ENCODE results near the gene PWWP2B.

Gene PWWP2B

DNA sequence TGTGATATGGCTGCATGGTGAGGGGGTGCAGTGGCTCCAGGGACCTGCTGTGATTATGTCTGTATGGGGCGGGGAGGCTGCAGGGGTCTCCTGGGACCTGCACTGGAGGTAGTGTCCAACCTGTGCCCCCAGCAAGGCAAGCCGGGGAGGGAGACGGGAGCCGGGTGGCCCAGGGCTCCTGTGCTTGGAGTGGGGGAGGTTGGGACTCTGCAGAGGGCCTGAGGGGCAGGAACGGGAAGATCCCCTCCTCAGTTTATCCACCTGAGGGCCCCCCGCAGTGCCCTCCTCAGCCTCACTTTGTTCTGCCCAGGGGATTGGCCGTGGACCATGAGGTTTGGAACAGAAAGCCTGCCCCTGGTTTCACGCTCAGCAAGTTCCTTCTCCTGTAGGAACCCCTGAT, 22.8 kb upstream of the PWWP2B start:
- no peak for TF ChIP-seq CREB1 (IDR thresholded peaks at IDR 0.05; ENCODE audit: low read depth)

DNA sequence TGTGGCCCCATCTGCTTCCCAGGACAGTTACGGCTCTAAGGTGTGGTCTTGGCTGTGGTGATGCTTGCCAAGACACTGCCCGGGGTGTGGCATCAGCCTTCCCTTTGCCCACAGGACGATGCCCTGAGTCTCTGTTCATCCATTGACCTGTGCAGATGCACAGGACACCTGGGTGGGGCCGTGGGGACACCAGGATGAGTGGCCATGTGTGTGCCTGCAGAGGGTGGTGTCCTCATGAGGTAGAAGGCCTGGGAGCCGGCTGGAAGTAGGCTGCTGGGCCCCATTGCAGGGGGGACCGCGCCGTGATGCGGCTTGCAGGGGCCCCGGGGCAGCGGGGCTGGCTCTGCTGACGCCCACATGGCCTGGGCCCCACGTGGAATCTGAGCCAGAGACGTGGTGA, 22.4 kb upstream of the PWWP2B start:
- no peak for TF ChIP-seq TCF12 (IDR thresholded peaks at IDR 0.05; ENCODE audit: low read depth)
- TF ChIP-seq FOXM1 (IDR thresholded peaks at IDR 0.05; ENCODE audit: borderline replicate concordance, low read depth): no peak
- TF ChIP-seq, protein P1, sequence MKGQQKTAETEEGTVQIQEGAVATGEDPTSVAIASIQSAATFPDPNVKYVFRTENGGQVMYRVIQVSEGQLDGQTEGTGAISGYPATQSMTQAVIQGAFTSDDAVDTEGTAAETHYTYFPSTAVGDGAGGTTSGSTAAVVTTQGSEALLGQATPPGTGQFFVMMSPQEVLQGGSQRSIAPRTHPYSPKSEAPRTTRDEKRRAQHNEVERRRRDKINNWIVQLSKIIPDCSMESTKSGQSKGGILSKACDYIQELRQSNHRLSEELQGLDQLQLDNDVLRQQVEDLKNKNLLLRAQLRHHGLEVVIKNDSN (IDR thresholded peaks at IDR 0.05): no peak
- no peak for TF ChIP-seq EP300 (IDR thresholded peaks at IDR 0.05; ENCODE audit: borderline replicate concordance)
- TF ChIP-seq CREB1 (IDR thresholded peaks at IDR 0.05; ENCODE audit: low read depth): no peak
- no peak for TF ChIP-seq ZBTB7A (IDR thresholded peaks at IDR 0.05; ENCODE audit: low read depth)
- no peak for TF ChIP-seq CEBPB (IDR thresholded peaks at IDR 0.05)
- TF ChIP-seq EGR1 (IDR thresholded peaks at IDR 0.05): no peak
- no peak for TF ChIP-seq TAF1 (IDR thresholded peaks at IDR 0.05; ENCODE audit: low read depth)
- TF ChIP-seq YY1 (IDR thresholded peaks at IDR 0.05; ENCODE audit: low read depth): no peak
- no peak for TF ChIP-seq TEAD4 (IDR thresholded peaks at IDR 0.05)
- TF ChIP-seq NFIC (IDR thresholded peaks at IDR 0.05): no peak
- no peak for TF ChIP-seq RAD21 (IDR thresholded peaks at IDR 0.05; ENCODE audit: low read depth)
- TF ChIP-seq, protein P2, sequence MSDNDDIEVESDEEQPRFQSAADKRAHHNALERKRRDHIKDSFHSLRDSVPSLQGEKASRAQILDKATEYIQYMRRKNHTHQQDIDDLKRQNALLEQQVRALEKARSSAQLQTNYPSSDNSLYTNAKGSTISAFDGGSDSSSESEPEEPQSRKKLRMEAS (IDR thresholded peaks at IDR 0.05): no peak

DNA sequence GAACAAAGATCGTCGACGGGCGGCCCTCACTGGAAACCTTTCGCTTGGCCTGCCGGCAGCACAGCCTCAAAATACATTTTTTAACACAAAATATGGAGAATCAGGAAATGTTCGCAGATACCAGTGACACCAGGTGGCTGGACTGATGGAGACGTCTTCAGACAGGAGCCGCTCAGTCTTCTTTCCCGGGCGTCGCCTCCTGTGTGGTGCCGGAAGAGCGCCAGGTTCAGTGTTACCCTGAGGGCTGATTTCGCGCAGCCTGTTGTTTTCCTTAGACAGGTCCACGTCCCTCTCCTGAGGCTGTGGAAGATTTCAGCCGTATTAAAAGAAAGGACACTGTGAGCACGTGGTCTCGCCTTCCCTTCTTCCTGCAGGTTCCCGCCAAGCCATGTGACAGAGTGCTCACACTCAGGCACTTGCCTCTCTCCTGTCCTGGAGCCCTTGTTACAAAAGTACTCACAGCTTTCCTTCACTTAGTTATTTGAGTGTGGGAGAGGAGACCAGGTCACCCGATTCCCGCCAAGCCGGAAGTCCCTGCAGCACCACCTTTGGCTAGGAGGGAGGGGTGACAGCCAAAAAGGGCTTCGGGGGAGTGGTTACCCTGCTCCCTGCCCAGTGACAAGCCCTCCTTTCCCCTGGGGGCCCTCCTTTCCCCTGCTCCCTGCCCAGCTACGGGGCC, 21.7 kb upstream of the PWWP2B start:
- no peak for TF ChIP-seq TAF1 (IDR thresholded peaks at IDR 0.05; ENCODE audit: low read depth)
- no peak for TF ChIP-seq TCF12 (IDR thresholded peaks at IDR 0.05; ENCODE audit: low read depth)
- TF ChIP-seq, protein P1 (IDR thresholded peaks at IDR 0.05): peak; percentile 37; the same call in 1 of the 2 replicates
- no peak for TF ChIP-seq NFIC (IDR thresholded peaks at IDR 0.05)
- no peak for TF ChIP-seq ZBTB7A (IDR thresholded peaks at IDR 0.05; ENCODE audit: low read depth)
- TF ChIP-seq, protein P2 (IDR thresholded peaks at IDR 0.05): peak; percentile 74
- no peak for TF ChIP-seq EGR1 (IDR thresholded peaks at IDR 0.05)
- TF ChIP-seq EP300 (IDR thresholded peaks at IDR 0.05; ENCODE audit: borderline replicate concordance): no peak

DNA sequence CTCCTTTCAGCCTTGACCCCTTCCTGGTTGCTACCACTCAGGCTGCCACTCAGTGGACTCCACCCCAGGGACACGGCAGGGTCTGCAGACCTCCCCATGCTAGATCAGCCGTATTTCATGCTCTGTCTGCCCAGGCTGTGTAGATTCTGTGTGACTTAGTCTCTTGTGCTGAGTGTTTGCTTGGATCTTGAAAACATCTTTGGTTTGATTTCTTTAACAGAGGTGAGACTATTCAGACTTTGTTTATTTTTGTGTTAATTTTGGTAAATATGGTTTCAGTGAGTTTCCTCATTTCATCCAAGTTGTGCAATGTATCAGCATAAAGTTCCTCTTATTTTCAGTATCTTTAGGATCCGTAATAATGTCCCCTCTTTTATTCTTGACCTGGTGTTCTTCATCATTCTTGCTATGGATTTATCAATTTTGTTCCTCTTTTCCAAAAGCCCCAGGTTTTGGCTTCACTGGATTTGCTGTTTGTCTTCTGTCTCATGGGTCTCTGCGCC, 21.2 kb upstream of the PWWP2B start:
- no peak for TF ChIP-seq RAD21 (IDR thresholded peaks at IDR 0.05; ENCODE audit: low read depth)
- TF ChIP-seq TCF12 (IDR thresholded peaks at IDR 0.05; ENCODE audit: low read depth): no peak
- TF ChIP-seq, protein P2 (IDR thresholded peaks at IDR 0.05): no peak
- TF ChIP-seq, protein P3, sequence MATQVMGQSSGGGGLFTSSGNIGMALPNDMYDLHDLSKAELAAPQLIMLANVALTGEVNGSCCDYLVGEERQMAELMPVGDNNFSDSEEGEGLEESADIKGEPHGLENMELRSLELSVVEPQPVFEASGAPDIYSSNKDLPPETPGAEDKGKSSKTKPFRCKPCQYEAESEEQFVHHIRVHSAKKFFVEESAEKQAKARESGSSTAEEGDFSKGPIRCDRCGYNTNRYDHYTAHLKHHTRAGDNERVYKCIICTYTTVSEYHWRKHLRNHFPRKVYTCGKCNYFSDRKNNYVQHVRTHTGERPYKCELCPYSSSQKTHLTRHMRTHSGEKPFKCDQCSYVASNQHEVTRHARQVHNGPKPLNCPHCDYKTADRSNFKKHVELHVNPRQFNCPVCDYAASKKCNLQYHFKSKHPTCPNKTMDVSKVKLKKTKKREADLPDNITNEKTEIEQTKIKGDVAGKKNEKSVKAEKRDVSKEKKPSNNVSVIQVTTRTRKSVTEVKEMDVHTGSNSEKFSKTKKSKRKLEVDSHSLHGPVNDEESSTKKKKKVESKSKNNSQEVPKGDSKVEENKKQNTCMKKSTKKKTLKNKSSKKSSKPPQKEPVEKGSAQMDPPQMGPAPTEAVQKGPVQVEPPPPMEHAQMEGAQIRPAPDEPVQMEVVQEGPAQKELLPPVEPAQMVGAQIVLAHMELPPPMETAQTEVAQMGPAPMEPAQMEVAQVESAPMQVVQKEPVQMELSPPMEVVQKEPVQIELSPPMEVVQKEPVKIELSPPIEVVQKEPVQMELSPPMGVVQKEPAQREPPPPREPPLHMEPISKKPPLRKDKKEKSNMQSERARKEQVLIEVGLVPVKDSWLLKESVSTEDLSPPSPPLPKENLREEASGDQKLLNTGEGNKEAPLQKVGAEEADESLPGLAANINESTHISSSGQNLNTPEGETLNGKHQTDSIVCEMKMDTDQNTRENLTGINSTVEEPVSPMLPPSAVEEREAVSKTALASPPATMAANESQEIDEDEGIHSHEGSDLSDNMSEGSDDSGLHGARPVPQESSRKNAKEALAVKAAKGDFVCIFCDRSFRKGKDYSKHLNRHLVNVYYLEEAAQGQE (IDR thresholded peaks at IDR 0.05; ENCODE audit: low read depth): no peak
- TF ChIP-seq NFIC (IDR thresholded peaks at IDR 0.05): no peak
- TF ChIP-seq TAF1 (IDR thresholded peaks at IDR 0.05; ENCODE audit: low read depth): no peak
- no peak for TF ChIP-seq EP300 (IDR thresholded peaks at IDR 0.05; ENCODE audit: borderline replicate concordance)
- TF ChIP-seq EGR1 (IDR thresholded peaks at IDR 0.05): no peak
- TF ChIP-seq, protein P1 (IDR thresholded peaks at IDR 0.05): no peak
- no peak for TF ChIP-seq ZBTB7A (IDR thresholded peaks at IDR 0.05; ENCODE audit: low read depth)
- no peak for TF ChIP-seq CEBPB (IDR thresholded peaks at IDR 0.05)
- TF ChIP-seq FOXM1 (IDR thresholded peaks at IDR 0.05; ENCODE audit: borderline replicate concordance, low read depth): no peak
- no peak for TF ChIP-seq CREB1 (IDR thresholded peaks at IDR 0.05; ENCODE audit: low read depth)
- TF ChIP-seq TEAD4 (IDR thresholded peaks at IDR 0.05): no peak
- no peak for TF ChIP-seq YY1 (IDR thresholded peaks at IDR 0.05; ENCODE audit: low read depth)

DNA sequence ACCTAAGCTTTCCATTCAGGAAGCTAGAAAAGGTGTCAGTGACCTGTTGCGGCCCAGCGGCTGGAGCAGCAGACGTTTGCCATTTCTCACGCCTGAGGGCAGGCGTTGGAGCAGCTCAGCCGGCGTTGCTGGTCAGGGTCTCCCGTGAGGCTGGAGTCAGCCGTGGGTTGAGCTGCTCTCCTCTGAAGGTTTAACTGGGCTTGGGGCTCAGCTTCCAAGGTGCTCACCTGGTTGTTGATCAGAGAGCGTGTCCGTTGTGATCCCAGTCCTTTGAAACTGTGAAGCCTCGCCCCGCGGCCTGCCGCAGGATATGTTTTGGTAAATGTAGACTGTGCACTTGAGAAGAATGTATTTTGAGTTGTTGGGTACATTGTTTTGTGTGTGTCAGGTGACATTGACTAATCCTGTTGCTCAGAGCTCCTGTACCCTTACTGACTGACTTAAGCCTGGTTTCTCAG, 20.6 kb upstream of the PWWP2B start:
- TF ChIP-seq, protein P2 (IDR thresholded peaks at IDR 0.05): no peak
- TF ChIP-seq, protein P3 (IDR thresholded peaks at IDR 0.05; ENCODE audit: low read depth): no peak
- TF ChIP-seq, protein P1 (IDR thresholded peaks at IDR 0.05): no peak
- TF ChIP-seq ZBTB7A (IDR thresholded peaks at IDR 0.05; ENCODE audit: low read depth) (no peak), CREB1 (IDR thresholded peaks at IDR 0.05; ENCODE audit: low read depth) (no peak), FOXM1 (IDR thresholded peaks at IDR 0.05; ENCODE audit: borderline replicate concordance, low read depth) (no peak), EP300 (IDR thresholded peaks at IDR 0.05; ENCODE audit: borderline replicate concordance) (no peak), TCF12 (IDR thresholded peaks at IDR 0.05; ENCODE audit: low read depth) (no peak), RAD21 (IDR thresholded peaks at IDR 0.05; ENCODE audit: low read depth) (no peak), TEAD4 (IDR thresholded peaks at IDR 0.05) (no peak), CEBPB (IDR thresholded peaks at IDR 0.05) (no peak), TAF1 (IDR thresholded peaks at IDR 0.05; ENCODE audit: low read depth) (no peak), NFIC (IDR thresholded peaks at IDR 0.05) (no peak), EGR1 (IDR thresholded peaks at IDR 0.05) (no peak), YY1 (IDR thresholded peaks at IDR 0.05; ENCODE audit: low read depth) (no peak)

Data from Ishikawa (cell line).